GM10266 (cell line): ENCODE measurements around the gene VGLL1.

ENCODE experiments used
- DNase-seq: peaks from one replicate; pipeline ENCODE4 v3.0.0; 2012; ENCODE audit errors: extremely low spot score
- CTCF ChIP-seq: IDR thresholded peaks from 2 replicates; pipeline ENCODE4 v1.5.1; 2012; ENCODE audit warnings: mild to moderate bottlenecking, low read depth; ENCODE audit not compliant: control insufficient read depth, insufficient read depth; ENCODE audit errors: missing control alignments

The VGLL1 gene

DNA sequence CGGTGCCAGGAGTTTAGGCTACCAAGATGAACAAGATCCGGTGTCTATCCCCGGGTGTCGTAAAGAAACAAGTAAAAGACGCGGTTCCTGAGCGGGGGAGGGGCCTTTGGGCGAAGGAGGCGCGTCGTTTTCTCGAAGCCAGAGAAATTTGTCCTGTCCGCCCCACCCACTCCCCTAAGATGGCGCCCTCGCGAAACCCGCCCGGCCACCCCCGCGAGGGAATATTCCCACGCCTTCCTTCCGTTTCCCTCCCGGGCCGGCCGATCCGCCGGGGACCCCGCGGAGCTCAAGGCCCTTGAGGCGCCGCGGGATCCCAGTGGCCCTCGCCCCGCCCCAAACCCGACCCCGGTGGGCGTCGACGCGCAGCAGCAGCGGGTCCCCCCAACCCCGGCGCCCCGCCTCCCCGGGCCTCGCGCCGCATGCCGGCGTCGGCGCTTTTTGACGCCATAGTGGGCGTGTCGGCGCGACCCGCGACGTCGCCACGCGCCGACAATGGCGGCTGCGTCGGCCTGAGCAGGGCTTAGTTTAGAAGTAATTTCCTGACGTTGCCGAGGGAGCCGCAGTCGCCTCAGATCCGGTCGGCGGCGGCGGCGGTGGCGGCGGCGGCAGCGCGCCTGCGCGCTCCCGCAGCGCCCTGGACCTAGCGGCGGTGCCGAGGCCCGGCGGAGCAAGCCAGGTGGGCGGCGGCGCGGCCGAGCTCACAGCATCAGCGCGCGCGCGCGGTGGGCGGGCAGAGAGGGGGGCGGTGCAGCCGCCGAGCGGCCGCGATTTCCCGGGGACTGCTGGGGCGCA is 35.1 kb upstream of the VGLL1 start:
- TF ChIP-seq CTCF = no peak
- peak; percentile 80 for DNase-seq

GRCh38 chrX:136497556-136498052 is 34.4 kb upstream of the VGLL1 start, which contains the start of gene HTATSF1:
HTATSF1 (plus strand) TSS chrX:136497592; CDS start chrX:136497685, 93 bp downstream.
- DNase-seq = no peak
- no peak for TF ChIP-seq CTCF

DNA sequence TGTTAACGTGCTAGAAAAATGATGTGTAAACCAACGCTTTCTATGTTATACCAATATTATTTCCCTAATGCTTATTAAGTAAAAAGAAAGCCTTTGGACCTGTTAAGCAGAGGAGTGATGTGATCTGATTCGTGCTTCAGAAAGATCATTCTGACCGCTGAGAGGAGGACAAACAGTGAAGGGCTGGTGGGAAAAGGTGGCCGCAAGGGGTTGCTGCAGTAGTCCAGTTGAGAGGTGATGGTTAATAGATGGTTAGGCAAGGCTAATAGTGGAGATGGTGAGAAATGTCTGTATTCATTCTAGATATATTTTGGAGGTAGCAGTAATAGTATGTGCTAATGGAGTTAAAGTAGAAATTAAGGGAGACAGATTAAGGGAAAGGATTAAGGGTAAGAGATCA is 12.9 kb upstream of the VGLL1 start:
- no peak for DNase-seq
- no peak for TF ChIP-seq CTCF

GRCh38 chrX:136523770-136524169 is 8.2 kb upstream of the VGLL1 start:
- no peak for TF ChIP-seq CTCF
- DNase-seq = no peak

DNA sequence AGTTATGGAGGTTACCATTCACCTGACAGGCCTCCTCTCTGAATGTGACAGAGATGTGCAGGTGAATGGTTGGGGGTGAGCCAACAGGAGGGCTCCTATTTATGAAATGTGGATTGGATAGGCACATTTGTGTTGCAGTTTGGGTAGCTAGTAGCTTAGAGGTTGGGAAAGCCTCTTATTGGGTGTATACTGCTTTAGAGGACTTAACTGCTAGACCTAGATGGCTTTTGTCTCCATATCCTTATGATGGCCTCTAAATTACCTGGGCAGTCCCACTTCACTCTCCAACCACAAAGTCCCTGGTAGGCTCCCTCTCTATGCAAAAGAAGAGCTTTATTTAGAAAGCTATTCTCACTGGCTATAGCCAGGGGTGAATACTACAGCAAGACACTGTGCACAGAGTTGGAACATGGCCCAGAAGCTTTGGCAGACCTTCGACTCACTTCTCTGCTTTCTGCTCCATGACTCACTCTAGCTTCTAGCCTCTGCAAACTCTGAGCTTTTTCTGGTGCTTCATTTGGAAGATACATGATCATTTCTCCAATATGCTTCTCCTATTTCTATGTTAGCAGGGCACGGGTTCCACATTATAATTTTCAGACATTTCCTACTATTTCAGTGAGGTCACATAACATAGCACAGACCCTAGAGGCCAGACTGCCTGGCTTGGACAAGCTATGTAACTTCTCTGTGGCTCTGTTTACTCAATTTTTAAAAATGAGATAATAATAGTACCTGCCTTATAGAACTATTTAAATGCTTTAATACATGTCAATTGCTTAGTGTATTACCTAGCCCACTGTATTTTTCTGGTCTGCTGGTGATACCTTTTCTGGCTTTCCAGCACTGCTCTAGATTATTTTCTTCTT is 6.0 kb upstream of the VGLL1 start:
- DNase-seq = no peak
- no peak for TF ChIP-seq CTCF

DNA sequence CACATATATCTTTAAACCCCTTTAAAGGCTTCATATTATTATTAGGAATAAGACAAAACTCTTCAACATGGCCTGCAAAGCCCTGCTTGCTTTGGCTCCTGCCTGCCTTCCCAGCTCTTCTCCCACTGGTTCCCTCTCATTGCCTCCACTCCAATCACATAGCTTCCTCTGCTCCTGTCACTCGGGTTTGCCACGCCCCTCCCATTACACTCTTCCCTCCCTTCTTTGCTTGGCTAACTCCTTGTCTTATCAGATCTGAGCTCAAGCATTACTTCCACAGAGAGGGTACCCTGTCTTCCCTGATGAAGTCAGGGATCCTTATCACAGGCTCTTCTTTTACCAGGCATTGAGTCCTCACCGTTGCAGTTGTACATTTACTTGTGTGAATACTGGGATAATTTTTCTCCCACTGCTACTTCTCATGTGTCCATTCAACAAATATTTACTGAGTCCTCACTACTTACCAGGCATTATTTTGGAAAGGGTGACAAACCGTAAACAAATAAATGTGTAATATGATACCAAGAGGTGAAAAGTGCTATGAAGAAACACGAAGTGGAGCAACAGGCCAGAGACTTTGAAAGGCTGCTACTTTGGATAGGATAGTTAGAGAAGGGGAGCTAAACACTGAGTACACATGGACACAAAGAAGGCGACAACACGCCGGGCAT is 3.2 kb upstream of the VGLL1 start:
- no peak for TF ChIP-seq CTCF
- DNase-seq = no peak
